ENCODE results near the gene HSD3B2. TPM values are rescaled to one million over a fixed set of nuclear protein-coding genes. Genes with fewer than 3 reads are reported as not detected.

Gene HSD3B2
- 10 to 100 TPM in 1 of 2 donors, 1 to 10 TPM in 1; 2.2 to 27.2 TPM for total RNA-seq

DNA sequence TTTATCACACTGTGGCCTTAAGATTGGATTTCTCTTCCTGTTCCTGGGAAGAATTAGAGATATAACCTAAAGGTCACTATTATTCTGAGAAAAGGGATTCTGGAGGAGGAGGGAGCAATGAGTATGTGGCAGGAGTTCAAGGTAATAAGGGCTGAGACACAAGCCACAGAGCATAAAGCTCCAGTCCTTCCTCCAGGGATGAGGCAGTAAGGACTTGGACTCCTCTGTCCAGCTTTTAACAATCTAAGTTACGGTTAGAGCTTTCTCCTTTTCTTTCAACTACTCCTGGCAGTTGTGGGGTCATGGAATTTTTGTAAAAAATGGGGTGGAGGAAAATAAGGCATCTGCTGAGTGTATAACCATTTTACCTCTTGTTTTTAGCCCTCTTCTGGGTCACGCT lies at the start of gene HSD3B2:
TSS of gene HSD3B2 (plus strand) at position 201 of the 400 bp plus-strand sequence. CDS start 270 bp downstream, outside the sequence.
- Histone ChIP-seq H3K4me1 (no peaks in the 10 kb centered on the region), H3K36me3 (no peaks in the 10 kb centered on the region), H3K27ac (no peak within 1 kb of the TSS), H3K9ac (ENCODE audit: low read depth in 2 of 2, low read length in 2 of 2) (no peak within 1 kb of the TSS), H3K27me3 (no peaks in the 10 kb centered on the region), H3K9me3 (no peaks in the 10 kb centered on the region), H3K4me3 (no peak within 1 kb of the TSS)
- intact Hi-C loops (cut with DNase I) = no loop called here
- no peak for TF ChIP-seq CTCF (IDR thresholded peaks at IDR 0.05)
- DNase-seq = no peak

- no peak for DNase-seq
- H3K4me1 ChIP-seq = no peaks in the 10 kb centered on the region
- H3K9me3 ChIP-seq = no peaks in the 10 kb centered on the region
- no peak for TF ChIP-seq CTCF (IDR thresholded peaks at IDR 0.05)
- no peaks in the 10 kb centered on the region for H3K27me3 ChIP-seq
- no peaks in the 10 kb centered on the region for H3K36me3 ChIP-seq
- no peak overlapping the region for H3K9ac ChIP-seq (ENCODE audit: low read depth in 2 of 2, low read length in 2 of 2)
- no peak overlapping the region for H3K27ac ChIP-seq
- H3K4me3 ChIP-seq = no peak overlapping the region
- intact Hi-C loops (cut with DNase I) = loop anchor here (2.0 to 10.0 kb wide), 2 partner anchors 80 to 1212 kb away; no protein-coding TSS in a partner anchor
Observed at GRCh38 chr1:119366424-119366823, 48.5 kb upstream of the HSD3B2 start.

DNA sequence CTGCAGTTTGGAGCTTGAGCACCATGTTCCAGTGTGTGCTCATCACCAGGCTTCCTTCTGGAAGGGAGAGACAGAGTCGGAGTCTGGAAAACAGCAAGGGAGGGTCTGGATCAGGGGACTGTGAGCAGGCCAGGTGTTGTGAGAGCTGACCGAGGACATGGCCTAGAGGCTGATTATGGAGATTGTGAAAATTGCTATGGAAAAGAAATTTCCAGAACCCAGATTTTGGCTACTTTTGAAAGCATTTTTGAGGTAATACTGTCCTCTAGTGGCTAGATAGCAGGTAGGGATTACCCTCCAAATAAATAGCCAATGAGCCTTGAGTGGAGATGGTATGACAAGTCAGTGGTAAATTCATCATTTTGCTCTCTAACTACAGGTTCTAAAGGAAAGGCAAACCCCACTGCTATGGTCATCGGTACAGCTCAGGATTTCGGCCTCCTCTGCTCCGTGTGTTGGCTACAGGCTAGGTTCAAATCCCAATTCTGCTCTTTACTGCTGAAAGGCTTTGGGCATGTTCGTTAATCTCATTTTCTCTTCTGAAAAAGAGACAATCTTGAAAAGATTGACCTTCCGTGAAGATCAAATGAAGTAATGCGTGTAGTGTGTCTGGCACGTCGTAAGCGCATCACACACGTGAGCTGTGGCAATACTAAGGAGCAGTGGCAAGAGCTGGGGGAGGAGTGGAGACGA lies 47.4 kb upstream of the HSD3B2 start:
- no peak overlapping the region for H3K4me3 ChIP-seq
- H3K4me1 ChIP-seq = no peaks in the 10 kb centered on the region
- TF ChIP-seq CTCF (IDR thresholded peaks at IDR 0.05) = peak; percentile 85
- H3K9ac ChIP-seq (ENCODE audit: low read depth in 2 of 2, low read length in 2 of 2) = no peak overlapping the region
- DNase-seq = no peak
- intact Hi-C loops (cut with DNase I) = loop anchor here (2.0 to 10.0 kb wide), 2 partner anchors 81 to 1213 kb away; no protein-coding TSS in a partner anchor
- H3K27ac ChIP-seq = no peak overlapping the region
- H3K36me3 ChIP-seq = no peaks in the 10 kb centered on the region
- no peaks in the 10 kb centered on the region for H3K9me3 ChIP-seq
- H3K27me3 ChIP-seq = no peaks in the 10 kb centered on the region

DNA sequence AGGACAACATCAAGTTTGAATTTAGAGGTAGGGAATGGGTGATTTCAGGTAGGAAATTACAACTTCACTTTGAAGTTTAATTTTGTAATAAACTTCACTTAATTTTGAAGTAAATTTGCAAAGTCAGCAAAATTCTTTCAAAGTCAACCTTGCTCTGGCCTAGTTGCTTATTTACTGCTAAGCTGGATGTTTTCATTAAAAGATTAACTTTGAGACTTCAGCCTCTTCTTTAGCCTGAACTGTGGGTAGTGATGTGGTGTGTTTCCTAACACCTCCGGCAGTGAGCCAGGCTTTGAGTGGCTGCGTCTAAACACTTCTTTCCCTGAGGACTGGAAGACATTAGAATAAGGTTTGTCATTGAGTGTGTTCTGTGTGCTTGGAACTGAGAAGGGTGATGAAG lies 46.4 kb upstream of the HSD3B2 start, which contains the start of gene HAO2:
TSS of gene HAO2 (plus strand) at position 232 of the 400 bp plus-strand sequence. CDS start 12,301 bp downstream, outside the sequence.
- no peak for DNase-seq
- Histone ChIP-seq H3K4me1 (no peaks in the 10 kb centered on the region), H3K9me3 (no peaks in the 10 kb centered on the region), H3K4me3 (no peak within 1 kb of the TSS), H3K9ac (ENCODE audit: low read depth in 2 of 2, low read length in 2 of 2) (no peak within 1 kb of the TSS), H3K27me3 (no peaks in the 10 kb centered on the region), H3K27ac (no peak within 1 kb of the TSS), H3K36me3 (no peaks in the 10 kb centered on the region)
- intact Hi-C loops (cut with DNase I) = loop anchor here (10.0 kb wide), 1 partner anchor 1214 kb away; no protein-coding TSS in a partner anchor
- no peak for TF ChIP-seq CTCF (IDR thresholded peaks at IDR 0.05)

DNA sequence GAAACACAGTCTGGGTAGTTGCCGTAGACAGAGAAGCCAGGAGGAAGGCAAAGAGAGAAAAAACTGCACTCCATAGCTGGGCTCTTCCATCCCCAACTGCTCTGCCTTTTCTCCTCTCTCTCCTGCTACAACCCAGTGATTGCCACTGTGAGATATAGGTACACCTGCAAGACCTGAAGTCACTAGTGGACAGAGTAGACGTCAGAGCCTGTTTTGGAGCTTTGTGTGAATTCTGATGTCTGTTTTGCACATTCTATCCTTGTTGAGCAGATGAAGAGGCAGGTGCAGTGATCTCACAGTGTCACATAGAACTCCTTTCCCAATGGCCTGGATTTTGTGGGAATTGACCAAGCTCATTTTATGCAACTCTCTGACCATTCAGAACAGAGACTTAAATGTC lies 44.2 kb upstream of the HSD3B2 start:
- no peak overlapping the region for H3K9ac ChIP-seq (ENCODE audit: low read depth in 2 of 2, low read length in 2 of 2)
- H3K4me1 ChIP-seq = no peaks in the 10 kb centered on the region
- DNase-seq = no peak
- H3K36me3 ChIP-seq = no peaks in the 10 kb centered on the region
- intact Hi-C loops (cut with DNase I) = loop anchor here (5.0 kb wide), 1 partner anchor 102 kb away; no protein-coding TSS in a partner anchor
- no peak overlapping the region for H3K4me3 ChIP-seq
- H3K27me3 ChIP-seq = no peaks in the 10 kb centered on the region
- H3K27ac ChIP-seq = no peak overlapping the region
- no peak for TF ChIP-seq CTCF (IDR thresholded peaks at IDR 0.05)
- no peaks in the 10 kb centered on the region for H3K9me3 ChIP-seq
